HepG2 (cell line): ENCODE measurements around the gene HSD11B1L. TPM values are rescaled to one million over a fixed set of nuclear protein-coding genes. Genes with fewer than 3 reads are reported as not detected.

Experiments
- ATAC-seq: fragments of 200-7000 bp; cut with Tn5 transposase; 3 replicates; pipeline ENCODE4 v1.9.1; 2020; ENCODE audit warnings: mild to moderate bottlenecking, moderate library complexity
- BruUV-seq: library from RNA; stranded (reverse); fragments of 400-500 nt; replicated peaks from 2 replicates; lab custom pipeline; 2021; lab: Mats Ljungman, UMichigan
- CTCF ChIA-PET: fragments of 300-600 bp; formaldehyde crosslinking; extraction: SDS; loops from one replicate; lab custom pipeline; 2021; ENCODE audit warnings: low total read pairs, inconsistent platforms, low intra/inter-chr PET ratio; lab: Yijun Ruan, JAX
- POLR2A ChIA-PET: fragments of 350-600 bp; sonication (Branson Sonifier 250); formaldehyde crosslinking; loops from one replicate; lab custom pipeline; 2020; ENCODE audit warnings: antibody characterized with exemption, inconsistent platforms; lab: Yijun Ruan, JAX
- DNase-seq: peaks from one replicate; pipeline ENCODE4 v3.0.0-alpha.2; 2015; ENCODE audit warnings: low spot score
- FAIRE-seq: peaks from 3 replicates; lab custom pipeline; 2011; peaks lifted over from hg19 to GRCh38; lab: Jason Lieb, UNC
- H2AFZ ChIP-seq: one replicate; pipeline ENCODE4 v1.6.1; 2011; ENCODE audit warnings: low read length, inconsistent platforms
- H3K27ac ChIP-seq: fragments of 300-600 bp; 3 replicates; pipeline ENCODE4 v1.8.0; 2011; ENCODE audit warnings: mixed run types, mild to moderate bottlenecking, mixed read lengths, low read length, inconsistent platforms; ENCODE audit not compliant: insufficient read depth; ENCODE audit errors: extremely low read length
- H3K27me3 ChIP-seq, 2 experiments: fragments of 200-600 bp in 1 of 2; 2 replicates in 1 of 2; 3 replicates in 1 of 2; pipeline versions ENCODE4 v1.6.0 to v1.8.0; 2011; ENCODE audit warnings: low read length in 2 of 2, mild to moderate bottlenecking in 2 of 2, moderate library complexity in 2 of 2, inconsistent platforms in 1 of 2; ENCODE audit not compliant: insufficient read depth in 2 of 2, control insufficient read depth in 1 of 2
- H3K36me3 ChIP-seq, 2 experiments: fragments of 200-600 bp in 1 of 2; replicated peaks in 1 of 2; 2 replicates in 1 of 2; 3 replicates in 1 of 2; pipeline versions ENCODE4 v1.5.1 to v1.8.0; 2011; ENCODE audit warnings: low read length in 2 of 2, inconsistent platforms in 1 of 2; ENCODE audit not compliant: insufficient read depth in 2 of 2, control insufficient read depth in 1 of 2
- H3K4me1 ChIP-seq: 2 replicates; pipeline ENCODE4 v1.5.1; 2012; ENCODE audit warnings: low read length, inconsistent platforms; ENCODE audit not compliant: insufficient read depth
- H3K4me2 ChIP-seq: 2 replicates; pipeline ENCODE4 v1.6.0; 2011; ENCODE audit warnings: low read depth, low read length, inconsistent platforms
- H3K4me3 ChIP-seq, 3 experiments: fragments of 200-600 bp in 1 of 3; sonication (generic), shearing (Covaris generic) in 1 of 3; replicated peaks in 1 of 3; 2 replicates each; pipeline ENCODE4 v1.5.1; 2011 to 2016; ENCODE audit warnings: low read length in 3 of 3, inconsistent platforms in 2 of 3, low read depth in 2 of 3, mild to moderate bottlenecking in 2 of 3, control low read depth in 1 of 3, mixed read lengths in 1 of 3; ENCODE audit not compliant: insufficient read depth in 1 of 3
- H3K79me2 ChIP-seq: one replicate; pipeline ENCODE4 v1.6.1; 2011; ENCODE audit warnings: low read length, inconsistent platforms; ENCODE audit not compliant: insufficient read depth
- H3K9ac ChIP-seq: 2 replicates; pipeline ENCODE4 v1.6.0; 2011; ENCODE audit warnings: mild to moderate bottlenecking, low read depth, low read length, inconsistent platforms; ENCODE audit not compliant: insufficient read depth
- H3K9me3 ChIP-seq: 2 replicates; pipeline ENCODE4 v1.5.1; 2012; ENCODE audit warnings: mild to moderate bottlenecking, low read length
- H4K20me1 ChIP-seq: 2 replicates; pipeline ENCODE4 v1.6.0; 2011; ENCODE audit warnings: inconsistent platforms, mild to moderate bottlenecking, low read length, moderate library complexity; ENCODE audit not compliant: insufficient read depth
- AGO1 ChIP-seq: fragments of 200-400 bp; formaldehyde crosslinking; IDR thresholded peaks from 2 replicates; pipeline ENCODE4 v1.6.1; 2017; ENCODE audit warnings: mild to moderate bottlenecking, low read depth, low read length, moderate library complexity; ENCODE audit not compliant: poor library complexity, severe bottlenecking
- AGO2 ChIP-seq: fragments of 200-400 bp; formaldehyde crosslinking; optimal IDR thresholded peaks from 2 replicates; pipeline ENCODE3; 2017; ENCODE audit warnings: mild to moderate bottlenecking, low read depth, low read length, moderate library complexity
- CAMTA2 ChIP-seq: sonication (generic); formaldehyde crosslinking; IDR thresholded peaks from 2 replicates; pipeline ENCODE4 v1.4.0; 2020; ENCODE audit warnings: mild to moderate bottlenecking, missing genetic modification reagents, borderline replicate concordance
- CHD2 ChIP-seq: IDR thresholded peaks from 2 replicates; pipeline ENCODE4 v1.6.1; 2011; ENCODE audit warnings: low read depth, low read length, improper control_type of control experiment
- FOXK1 ChIP-seq: sonication (generic); formaldehyde crosslinking; IDR thresholded peaks from 2 replicates; pipeline ENCODE4 v1.4.0; 2020; ENCODE audit warnings: low read depth, missing genetic modification reagents, borderline replicate concordance
- KDM6A ChIP-seq: IDR thresholded peaks from 2 replicates; pipeline ENCODE4 v1.6.1; 2016; ENCODE audit warnings: low read depth
- MEF2D ChIP-seq: sonication (generic); formaldehyde crosslinking; IDR thresholded peaks from 2 replicates; pipeline ENCODE4 v1.5.1; 2020; ENCODE audit warnings: mild to moderate bottlenecking, missing genetic modification reagents
- NFKB2 ChIP-seq: sonication (generic); formaldehyde crosslinking; IDR thresholded peaks from 2 replicates; pipeline ENCODE4 v1.4.0; 2020; ENCODE audit warnings: missing genetic modification reagents, borderline replicate concordance
- POLR2A ChIP-seq, 2 experiments: IDR thresholded peaks; 2 replicates each; pipeline ENCODE4 v1.6.1; 2011; ENCODE audit warnings: low read depth in 2 of 2, low read length in 2 of 2, mild to moderate bottlenecking in 1 of 2, moderate library complexity in 1 of 2; ENCODE audit not compliant: insufficient read depth in 1 of 2
- POLR2G ChIP-seq: fragments of 200-400 bp; formaldehyde crosslinking; IDR thresholded peaks from 2 replicates; pipeline ENCODE4 v1.6.1; 2018; ENCODE audit warnings: mild to moderate bottlenecking, low read depth, low read length, moderate library complexity
- RBM22 ChIP-seq: fragments of 200-400 bp; formaldehyde crosslinking; optimal IDR thresholded peaks from 2 replicates; pipeline ENCODE3; 2017; ENCODE audit warnings: mild to moderate bottlenecking, low read length, moderate library complexity
- TBP ChIP-seq: sonication (generic); formaldehyde crosslinking; IDR thresholded peaks from 2 replicates; pipeline ENCODE4 v1.5.0; 2020; ENCODE audit warnings: missing genetic modification reagents
- ZNF256 ChIP-seq: sonication (generic); formaldehyde crosslinking; conservative IDR thresholded peaks from 2 replicates; pipeline ENCODE4 v1.4.0; 2020; ENCODE audit warnings: missing genetic modification reagents
- ZNF567 ChIP-seq: sonication (generic); formaldehyde crosslinking; IDR thresholded peaks from 2 replicates; pipeline ENCODE4 v1.8.1; 2023; ENCODE audit warnings: mild to moderate bottlenecking, missing genetic modification reagents, borderline replicate concordance
- WGBS: methylation state at CpG from one replicate; pipeline ENCODE4 v1.1.6; 2017; ENCODE audit warnings: low lambda C conversion rate; 5-methylcytosine and 5-hydroxymethylcytosine counted together
- in situ Hi-C: cut with HindIII; loops from 2 replicates; pipeline ENCODE4 v1.10.0; 2017; ENCODE audit warnings: low pct_unique_long_range_greater_than_20kb; ENCODE audit not compliant: extremely low pct_ligation_motif_present
- intact Hi-C: fragments of 100-400 bp; cut with micrococcal nuclease; formaldehyde crosslinking; loops from one replicate; pipeline ENCODE4 v1.10.0; 2022; ENCODE audit not compliant: unreplicated experiment
- polyA plus RNA-seq, 8 experiments: library from polyadenylated mRNA; depleted of rRNA in 3 of 8; stranded (reverse) in 7 of 8; unstranded in 1 of 8; fragments of >200 nt; fragmentation: Illumina TruSeq in 4 of 8; extraction: Trizol in 4 of 8; gene quantifications; 2 replicates each; pipeline versions ENCODE4 v1.2.1 to v1.2.3, GENCODE V29; 2011 to 2016; ENCODE audit warnings: low read depth in 4 of 8, missing spikeins in 1 of 8, mixed read lengths in 1 of 8; ENCODE audit not compliant: insufficient read depth in 1 of 8
- total RNA-seq, 5 experiments: library from RNA; depleted of rRNA; stranded (reverse); fragments of >200 nt; fragmentation: Illumina TruSeq; extraction: Trizol; gene quantifications; 2 replicates each; pipeline ENCODE4 v1.2.3, GENCODE V29; 2016; ENCODE audit warnings: low read depth in 1 of 5
- TF ChIP-seq, protein P1 (sequence below): IDR thresholded peaks from 2 replicates; pipeline ENCODE4 v1.6.1; 2018; ENCODE audit warnings: missing genetic modification reagents, mild to moderate bottlenecking, missing compliant biosample characterization
- TF ChIP-seq, protein P2 (sequence below): IDR thresholded peaks from 2 replicates; pipeline ENCODE4 v1.6.1; 2012; ENCODE audit warnings: low read depth, low read length, improper control_type of control experiment

HSD11B1L gene
- total and polyA plus RNA-seq, 2 of the 13 experiments (the other 11 are each of a cell fraction or from before 2014, with no cell fraction given) = 2.8 to 3.9 TPM

DNA sequence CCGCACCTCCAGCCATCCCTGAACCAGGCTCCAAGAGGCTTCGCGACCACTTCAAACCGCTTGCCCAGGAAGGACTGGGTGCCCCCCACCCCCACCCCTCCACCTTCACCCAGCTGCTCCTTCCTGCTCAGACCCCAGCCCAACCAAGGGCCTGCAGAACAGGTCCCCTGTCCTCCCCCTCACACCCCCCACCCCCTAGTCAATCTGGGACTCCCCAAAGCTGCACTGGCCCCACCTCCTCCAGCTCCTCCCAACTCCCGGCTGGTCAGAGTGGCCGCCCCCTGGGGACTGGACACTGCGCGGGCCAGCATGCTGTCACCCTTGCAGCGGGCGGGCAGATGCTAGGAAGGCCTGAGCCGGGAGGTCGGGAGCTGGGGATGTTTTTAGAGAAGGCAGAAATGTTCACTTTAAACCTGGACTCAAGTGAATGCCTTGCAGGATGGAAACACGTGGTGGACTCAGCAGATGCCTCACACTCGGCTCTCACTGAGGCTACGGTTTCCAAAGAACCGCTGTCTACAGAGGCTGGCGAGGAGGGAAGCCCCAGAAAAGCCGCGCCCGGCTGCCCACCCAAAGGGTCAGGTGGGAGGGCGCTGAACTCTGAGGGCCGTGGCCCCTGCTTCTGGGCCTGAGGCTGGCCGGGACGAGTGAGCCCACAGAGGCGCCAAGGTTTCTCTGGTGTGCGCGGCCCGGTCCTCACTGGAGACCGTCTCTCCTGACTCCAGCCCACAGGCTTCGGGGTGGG is 17.2 kb downstream of the HSD11B1L start:
- no peak; the same call in 2 of the 3 replicates for ATAC-seq
- Histone ChIP-seq H3K9me3 (no peaks in the 10 kb centered on the region), H2AFZ (no peak overlapping the region), H3K4me1 (no peaks in the 10 kb centered on the region), H3K4me2 (no peak overlapping the region), H3K27ac (no peak overlapping the region), H3K79me2 (peaks cover 5% of the 10 kb centered on the region), H3K4me3 (no peak overlapping the region), H3K27me3 (no peaks in the 10 kb centered on the region), H4K20me1 (peaks cover 13% of the 10 kb centered on the region; the same call in 1 of the 2 replicates), H3K36me3 (peaks cover 32 to 66% of the 10 kb centered on the region in 2 experiments), H3K9ac (no peak overlapping the region)
- intact Hi-C loops (no loop called here), in situ Hi-C loops (no loop called here)
- BruUV-seq = no TSS peak
- TF ChIP-seq ZNF567 (CRISPR knock-in tag) = no peak
- peak; percentile 91 for TF ChIP-seq AGO2
- peak; percentile 14; the same call in 1 of the 2 replicates for TF ChIP-seq POLR2G
- no peak for TF ChIP-seq ZNF256 (CRISPR knock-in tag)
- TF ChIP-seq MEF2D (CRISPR knock-in tag) = no peak
- TF ChIP-seq RBM22 = peak; percentile 35
- no peak for TF ChIP-seq KDM6A (CRISPR knock-in tag)
- no peak for TF ChIP-seq TBP (CRISPR knock-in tag)
- TF ChIP-seq, protein P1, sequence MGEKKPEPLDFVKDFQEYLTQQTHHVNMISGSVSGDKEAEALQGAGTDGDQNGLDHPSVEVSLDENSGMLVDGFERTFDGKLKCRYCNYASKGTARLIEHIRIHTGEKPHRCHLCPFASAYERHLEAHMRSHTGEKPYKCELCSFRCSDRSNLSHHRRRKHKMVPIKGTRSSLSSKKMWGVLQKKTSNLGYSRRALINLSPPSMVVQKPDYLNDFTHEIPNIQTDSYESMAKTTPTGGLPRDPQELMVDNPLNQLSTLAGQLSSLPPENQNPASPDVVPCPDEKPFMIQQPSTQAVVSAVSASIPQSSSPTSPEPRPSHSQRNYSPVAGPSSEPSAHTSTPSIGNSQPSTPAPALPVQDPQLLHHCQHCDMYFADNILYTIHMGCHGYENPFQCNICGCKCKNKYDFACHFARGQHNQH (CRISPR knock-in tag) = no peak
- TF ChIP-seq NFKB2 = no peak
- TF ChIP-seq POLR2A (IDR thresholded peaks at IDR 0.05; ENCODE audit: insufficient read depth in 1 of 2, low read depth in 2 of 2, low read length in 2 of 2) = peak in 1 of 2 experiments; percentile 36; a peak in 2 of 4 replicates
- no peak for TF ChIP-seq CAMTA2 (CRISPR knock-in tag)
- TF ChIP-seq AGO1 = peak; percentile 65
- TF ChIP-seq FOXK1 = no peak
- TF ChIP-seq, protein P2, sequence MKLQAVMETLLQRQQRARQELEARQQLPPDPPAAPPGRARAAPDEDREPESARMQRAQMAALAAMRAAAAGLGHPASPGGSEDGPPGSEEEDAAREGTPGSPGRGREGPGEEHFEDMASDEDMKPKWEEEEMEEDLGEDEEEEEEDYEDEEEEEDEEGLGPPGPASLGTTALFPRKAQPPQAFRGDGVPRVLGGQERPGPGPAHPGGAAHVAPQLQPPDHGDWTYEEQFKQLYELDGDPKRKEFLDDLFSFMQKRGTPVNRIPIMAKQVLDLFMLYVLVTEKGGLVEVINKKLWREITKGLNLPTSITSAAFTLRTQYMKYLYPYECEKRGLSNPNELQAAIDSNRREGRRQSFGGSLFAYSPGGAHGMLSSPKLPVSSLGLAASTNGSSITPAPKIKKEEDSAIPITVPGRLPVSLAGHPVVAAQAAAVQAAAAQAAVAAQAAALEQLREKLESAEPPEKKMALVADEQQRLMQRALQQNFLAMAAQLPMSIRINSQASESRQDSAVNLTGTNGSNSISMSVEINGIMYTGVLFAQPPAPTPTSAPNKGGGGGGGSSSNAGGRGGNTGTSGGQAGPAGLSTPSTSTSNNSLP = no peak
- TF ChIP-seq CHD2 = no peak
- 98% methylated on average over 24 of the region's 30 CpGs for WGBS
- ChIA-PET POLR2A (interaction anchor here (3.2 kb wide), 1 partner anchor 8 kb away, joined by 12 read pairs; the partner anchor contains the start of gene RPL36), CTCF (no interaction called here)
- no peak for DNase-seq
- FAIRE-seq = no peak
